ENCODE results near the gene PLCG2. TPM values are rescaled to one million over a fixed set of nuclear protein-coding genes. Genes with fewer than 3 reads are reported as not detected.

PLCG2 gene
- total and polyA plus RNA-seq, 12 donors, result 2.4 to 18.2 (median 6.2) TPM

DNA sequence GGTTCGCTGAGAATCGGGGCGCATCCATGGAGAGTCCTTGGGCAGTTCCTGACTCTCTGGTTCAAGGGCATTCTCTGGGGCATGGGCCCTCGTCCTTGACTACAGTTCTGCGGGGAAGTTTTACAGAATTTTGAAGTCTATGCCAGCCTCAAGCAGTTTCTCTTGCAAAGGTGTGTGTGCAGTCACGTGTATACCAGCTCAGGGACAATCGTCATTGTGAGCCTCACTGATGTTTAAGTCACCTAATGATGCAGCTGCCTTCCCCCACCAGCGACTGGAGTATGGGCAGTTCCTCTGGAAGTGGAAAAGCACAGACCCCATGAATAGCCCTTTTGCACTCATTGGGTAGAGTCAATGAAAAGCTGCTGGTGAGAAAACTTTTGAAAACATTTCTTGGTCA lies 1.3 kb downstream of the PLCG2 start:
- Histone ChIP-seq H3K36me3 (no peaks in the 10 kb centered on the region), H3K4me1 (peaks cover 0 to 39% (median 5%) of the 10 kb centered on the region in 9 donors), H3K4me3 (peak overlapping the region in 8 of 10 donors; percentile 67 to 83 (median 72)), H3K9me3 (peaks cover 0 to 6% (median 0%) of the 10 kb centered on the region in 11 donors), H3K27me3 (peaks cover 0 to 21% (median 15%) of the 10 kb centered on the region in 7 donors), H3K27ac (no peak overlapping the region)
- TF ChIP-seq, protein P1, sequence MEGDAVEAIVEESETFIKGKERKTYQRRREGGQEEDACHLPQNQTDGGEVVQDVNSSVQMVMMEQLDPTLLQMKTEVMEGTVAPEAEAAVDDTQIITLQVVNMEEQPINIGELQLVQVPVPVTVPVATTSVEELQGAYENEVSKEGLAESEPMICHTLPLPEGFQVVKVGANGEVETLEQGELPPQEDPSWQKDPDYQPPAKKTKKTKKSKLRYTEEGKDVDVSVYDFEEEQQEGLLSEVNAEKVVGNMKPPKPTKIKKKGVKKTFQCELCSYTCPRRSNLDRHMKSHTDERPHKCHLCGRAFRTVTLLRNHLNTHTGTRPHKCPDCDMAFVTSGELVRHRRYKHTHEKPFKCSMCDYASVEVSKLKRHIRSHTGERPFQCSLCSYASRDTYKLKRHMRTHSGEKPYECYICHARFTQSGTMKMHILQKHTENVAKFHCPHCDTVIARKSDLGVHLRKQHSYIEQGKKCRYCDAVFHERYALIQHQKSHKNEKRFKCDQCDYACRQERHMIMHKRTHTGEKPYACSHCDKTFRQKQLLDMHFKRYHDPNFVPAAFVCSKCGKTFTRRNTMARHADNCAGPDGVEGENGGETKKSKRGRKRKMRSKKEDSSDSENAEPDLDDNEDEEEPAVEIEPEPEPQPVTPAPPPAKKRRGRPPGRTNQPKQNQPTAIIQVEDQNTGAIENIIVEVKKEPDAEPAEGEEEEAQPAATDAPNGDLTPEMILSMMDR (IDR thresholded peaks at IDR 0.05), result no peak
- DNase-seq (no peak), ATAC-seq (no peak)
- intact Hi-C loops (cut with DNase I), result loop anchor here in 2 of 10 donors (5.0 to 10.0 kb wide), 2 partner anchors 92 to 94 kb away; no protein-coding TSS in a partner anchor
- WGBS, 2 donors, result 71 to 75% methylated on average over 8 of the region's 8 CpGs

DNA sequence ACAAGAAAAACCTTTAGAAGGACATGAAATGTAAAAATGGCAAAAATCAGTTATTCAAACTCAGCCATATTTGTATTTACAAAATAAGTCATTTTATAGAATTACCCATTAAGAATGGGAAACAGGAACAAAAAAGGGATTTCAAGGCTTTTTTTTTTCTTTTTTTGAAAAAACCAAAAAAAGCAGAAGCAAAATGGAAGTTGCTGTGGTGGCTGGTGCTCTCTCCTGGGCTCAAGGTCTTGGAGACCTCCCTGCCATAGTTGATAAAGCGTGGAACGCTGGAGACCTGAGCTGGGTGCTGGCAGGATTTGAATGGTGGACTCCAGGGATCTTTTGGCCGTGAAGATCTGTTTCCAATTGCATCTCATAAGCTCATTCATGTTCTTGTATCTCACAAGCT lies 3.1 kb downstream of the PLCG2 start:
- Histone ChIP-seq H3K9me3 (peaks cover 0 to 5% (median 0%) of the 10 kb centered on the region in 11 donors), H3K4me3 (no peak overlapping the region), H3K27ac (no peak overlapping the region), H3K4me1 (peaks cover 0 to 38% (median 0%) of the 10 kb centered on the region in 9 donors), H3K27me3 (peaks cover 0 to 21% (median 15%) of the 10 kb centered on the region in 7 donors), H3K36me3 (peaks cover 0 to 14% (median 0%) of the 10 kb centered on the region in 9 donors)
- 89 to 91% methylated on average over 3 of the region's 3 CpGs for WGBS, 2 donors
- DNase-seq (no peak), ATAC-seq (no peak)
- TF ChIP-seq, protein P1 (IDR thresholded peaks at IDR 0.05), result no peak
- intact Hi-C loops (cut with DNase I), result loop anchor here in 2 of 10 donors (5.0 to 10.0 kb wide), 2 partner anchors 90 to 93 kb away; no protein-coding TSS in a partner anchor

DNA sequence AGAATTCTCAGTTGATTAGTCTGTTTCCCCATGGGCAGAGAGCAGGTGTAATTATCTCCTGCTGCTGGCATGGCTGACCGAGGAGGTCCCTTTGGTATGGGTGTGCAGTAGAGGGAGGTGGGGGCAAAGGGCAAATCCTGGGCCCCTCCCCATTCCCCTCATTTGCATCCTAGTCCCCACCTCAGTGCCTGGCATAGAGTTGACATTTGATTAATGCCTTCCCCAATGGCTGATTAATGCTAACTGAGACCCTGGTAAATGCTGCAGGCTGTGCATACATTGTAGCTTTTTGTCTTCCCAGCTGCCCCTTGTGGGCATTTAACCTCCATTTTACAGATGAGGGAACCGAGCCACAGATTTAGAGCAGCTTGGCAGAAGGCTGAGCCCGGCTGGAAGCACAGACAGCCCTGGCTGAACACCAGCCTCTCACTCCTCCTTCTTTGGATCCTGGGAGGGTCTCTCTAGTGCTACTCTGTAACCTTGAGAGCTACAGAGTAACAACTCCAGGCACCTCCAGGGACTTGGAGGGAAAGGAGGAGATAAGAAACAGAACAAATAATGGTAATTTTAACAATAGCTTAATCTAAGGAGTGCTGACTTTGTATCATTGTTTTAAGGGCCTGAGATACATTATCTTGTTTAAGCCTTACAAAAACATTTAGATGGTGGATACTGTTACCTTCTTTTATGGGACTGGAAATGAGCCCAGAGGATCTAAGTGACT lies 5.1 kb downstream of the PLCG2 start:
- Histone ChIP-seq H3K4me3 (no peak overlapping the region), H3K4me1 (peaks cover 0 to 32% (median 0%) of the 10 kb centered on the region in 9 donors), H3K36me3 (peaks cover 0 to 34% (median 0%) of the 10 kb centered on the region in 9 donors), H3K9me3 (no peaks in the 10 kb centered on the region), H3K27ac (peak overlapping the region in 1 of 10 donors; percentile 7), H3K27me3 (peaks cover 0 to 21% (median 10%) of the 10 kb centered on the region in 7 donors)
- no peak for DNase-seq
- intact Hi-C loops (cut with DNase I), result loop anchor here in 2 of 10 donors (5.0 to 10.0 kb wide), 2 partner anchors 88 to 91 kb away; no protein-coding TSS in a partner anchor
- TF ChIP-seq, protein P1 (IDR thresholded peaks at IDR 0.05), result no peak
- ATAC-seq, result peak in 1 of 8 donors; percentile 36
- 31 to 40% methylated on average over 3 of the region's 3 CpGs for WGBS, 2 donors

DNA sequence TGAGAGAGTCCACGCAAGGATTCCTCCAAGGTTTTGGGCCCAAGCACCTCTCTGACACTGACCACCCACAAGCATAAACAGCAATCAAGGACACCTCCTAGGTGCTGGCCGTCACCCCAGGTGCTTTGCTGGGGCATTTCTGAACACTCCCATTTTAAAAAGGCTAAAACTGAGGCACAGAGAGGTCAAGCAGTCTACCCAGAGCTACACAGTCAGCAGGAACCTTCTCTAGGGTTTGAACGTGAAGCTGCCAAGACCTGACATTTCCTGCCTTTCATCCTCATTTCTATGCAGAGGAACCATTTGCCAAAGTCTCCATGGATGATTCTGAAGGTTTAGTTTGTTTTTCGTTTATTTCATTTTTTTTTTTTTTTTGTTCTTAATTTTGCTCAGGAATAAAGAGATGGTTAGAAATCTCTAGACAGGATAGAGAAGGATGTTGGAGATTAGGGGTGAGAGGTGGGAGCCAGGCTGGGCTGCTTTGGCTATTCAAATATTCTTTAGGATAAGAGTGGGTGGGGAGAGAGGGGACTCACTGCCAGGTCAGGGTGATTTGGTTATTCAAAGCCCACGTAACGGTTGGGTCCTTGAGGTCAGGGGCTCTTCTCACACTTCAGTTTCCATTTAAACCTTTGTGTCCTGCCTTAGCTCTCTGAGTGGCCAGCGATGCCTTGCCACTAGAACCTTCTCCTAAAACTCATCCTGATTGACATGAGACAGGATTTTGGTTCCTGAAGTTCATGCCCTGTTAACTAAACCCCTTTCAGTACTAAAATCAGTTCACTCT lies 6.2 kb downstream of the PLCG2 start:
- intact Hi-C loops (cut with DNase I), result loop anchor here in 1 of 10 donors (10.0 kb wide), 1 partner anchor 89 kb away; no protein-coding TSS in a partner anchor
- Histone ChIP-seq H3K36me3 (peaks cover 0 to 42% (median 0%) of the 10 kb centered on the region in 9 donors), H3K4me1 (peaks cover 0 to 23% (median 0%) of the 10 kb centered on the region in 9 donors), H3K27ac (no peak overlapping the region), H3K9me3 (no peaks in the 10 kb centered on the region), H3K27me3 (peaks cover 0 to 10% (median 0%) of the 10 kb centered on the region in 7 donors), H3K4me3 (no peak overlapping the region)
- ATAC-seq (no peak), DNase-seq (no peak)
- 79% methylated on average over 7 of the region's 7 CpGs for WGBS, 2 donors
- TF ChIP-seq, protein P1 (IDR thresholded peaks at IDR 0.05), result no peak

All from heart right ventricle (tissue), 16 donors.